ENCODE data around the gene SLC6A8. TPM values are rescaled to one million over a fixed set of nuclear protein-coding genes. Genes with fewer than 3 reads are reported as not detected.

The SLC6A8 gene
- total RNA-seq, 1 donor from 2014 or later: 80.4 TPM

Other genes with a start within 250 kb of the SLC6A8 start
- gene TREX2, start 241.9 kb upstream of the SLC6A8 start, total RNA-seq: 0.50 TPM in 1 of 2 replicates, not detected in the other
- gene HAUS7, start 217.3 kb upstream of the SLC6A8 start, total RNA-seq: 6.5 and 14.4 TPM in 2 replicates
- gene BGN, start 192.9 kb upstream of the SLC6A8 start, total RNA-seq: 0.17 and 6.0 TPM in 2 replicates
- gene ATP2B3, start 170.3 kb upstream of the SLC6A8 start, total RNA-seq: 0.05 TPM in 1 of 2 replicates, not detected in the other
- 13.9 and 42.2 TPM in 2 replicates for gene CCNQ, start 88.8 kb upstream of the SLC6A8 start, total RNA-seq
- 1.1 TPM in 1 of 2 replicates, not detected in the other for gene DUSP9, start 40.7 kb upstream of the SLC6A8 start, total RNA-seq
- gene PNCK, start 14.1 kb upstream of the SLC6A8 start, total RNA-seq: 0.75 TPM in 1 of 2 replicates, not detected in the other
- gene BCAP31, start 36.5 kb downstream of the SLC6A8 start, total RNA-seq: 233 and 273 TPM in 2 replicates
- gene ABCD1, start 36.9 kb downstream of the SLC6A8 start, total RNA-seq: 10.6 and 22.3 TPM in 2 replicates
- gene PLXNB3, start 76.3 kb downstream of the SLC6A8 start, total RNA-seq: 2.6 and 10.3 TPM in 2 replicates
- gene SRPK3, start 93.1 kb downstream of the SLC6A8 start, total RNA-seq: 0.17 and 0.25 TPM in 2 replicates
- 71.7 and 80.9 TPM in 2 replicates for gene IDH3G, start 106.4 kb downstream of the SLC6A8 start, total RNA-seq
- gene SSR4, start 106.7 kb downstream of the SLC6A8 start, total RNA-seq: 59.6 and 140 TPM in 2 replicates
- gene PDZD4, start 142.6 kb downstream of the SLC6A8 start, total RNA-seq: under 0.01 and 0.30 TPM in 2 replicates
- gene L1CAM, start 198.2 kb downstream of the SLC6A8 start, total RNA-seq: 88.0 and 623 TPM in 2 replicates
- 0.70 and 1.0 TPM in 2 replicates for gene AVPR2, start 216.7 kb downstream of the SLC6A8 start, total RNA-seq
- gene ARHGAP4, start 238.3 kb downstream of the SLC6A8 start, total RNA-seq: 11.8 and 19.3 TPM in 2 replicates
- gene NAA10, start 247.1 kb downstream of the SLC6A8 start, total RNA-seq: 51.8 and 52.8 TPM in 2 replicates

Data from renal cortical epithelial cell (primary cell).